ENCODE results near the gene SLFNL1.

Gene SLFNL1

GRCh38 chr1:41019353-41019745 is 2.2 kb downstream of the SLFNL1 start:
- DNase-seq (ENCODE audit: extremely low spot score): no peak
- TF ChIP-seq ZNF384 (IDR thresholded peaks at IDR 0.05): no peak
- TF ChIP-seq NFRKB (IDR thresholded peaks at IDR 0.05): no peak
- no peak for TF ChIP-seq ARNT (IDR thresholded peaks at IDR 0.05)
- TF ChIP-seq PKNOX1 (IDR thresholded peaks at IDR 0.05): no peak
- no peak for TF ChIP-seq FOXM1 (IDR thresholded peaks at IDR 0.05; ENCODE audit: borderline replicate concordance)
- no peak for TF ChIP-seq FOXK2 (IDR thresholded peaks at IDR 0.05)
- TF ChIP-seq SUZ12 (IDR thresholded peaks at IDR 0.05): no peak
- no peak for TF ChIP-seq L3MBTL2 (conservative IDR thresholded peaks at IDR 0.05)
- no peak for TF ChIP-seq SP1 (IDR thresholded peaks at IDR 0.05)
- no peak for TF ChIP-seq CTBP1 (IDR thresholded peaks at IDR 0.05; ENCODE audit: borderline replicate concordance)
- TF ChIP-seq TARDBP (IDR thresholded peaks at IDR 0.05): no peak
- TF ChIP-seq HDGF (IDR thresholded peaks at IDR 0.05; ENCODE audit: borderline replicate concordance): no peak
- TF ChIP-seq LEF1 (IDR thresholded peaks at IDR 0.05; ENCODE audit: borderline replicate concordance): no peak
- TF ChIP-seq FOXA1 (IDR thresholded peaks at IDR 0.05): no peak
- no peak for TF ChIP-seq ELF4 (IDR thresholded peaks at IDR 0.05)
- no peak for TF ChIP-seq BHLHE40 (IDR thresholded peaks at IDR 0.05; ENCODE audit: borderline replicate concordance)
- POLR2A ChIA-PET: interaction anchor here (2.8 kb wide), 1 partner anchor 40 kb away, joined by 10 read pairs; the partner anchor contains the start of gene CTPS1
- CTCF ChIA-PET: no interaction called here

GRCh38 chr1:41018018-41018410 is 3.5 kb downstream of the SLFNL1 start:
- ChIA-PET POLR2A (no interaction called here), CTCF (no interaction called here)
- no peak for DNase-seq (ENCODE audit: extremely low spot score)
- TF ChIP-seq NFRKB (IDR thresholded peaks at IDR 0.05) (no peak), FOXM1 (IDR thresholded peaks at IDR 0.05; ENCODE audit: borderline replicate concordance) (no peak), ZNF384 (IDR thresholded peaks at IDR 0.05) (no peak), ELF4 (IDR thresholded peaks at IDR 0.05) (no peak), ARNT (IDR thresholded peaks at IDR 0.05) (no peak), TARDBP (IDR thresholded peaks at IDR 0.05) (no peak), FOXA1 (IDR thresholded peaks at IDR 0.05) (no peak), SUZ12 (IDR thresholded peaks at IDR 0.05) (no peak), HDGF (IDR thresholded peaks at IDR 0.05; ENCODE audit: borderline replicate concordance) (no peak), FOXK2 (IDR thresholded peaks at IDR 0.05) (no peak), BHLHE40 (IDR thresholded peaks at IDR 0.05; ENCODE audit: borderline replicate concordance) (no peak), SP1 (IDR thresholded peaks at IDR 0.05) (no peak), L3MBTL2 (conservative IDR thresholded peaks at IDR 0.05) (no peak), LEF1 (IDR thresholded peaks at IDR 0.05; ENCODE audit: borderline replicate concordance) (no peak), CTBP1 (IDR thresholded peaks at IDR 0.05; ENCODE audit: borderline replicate concordance) (no peak), PKNOX1 (IDR thresholded peaks at IDR 0.05) (no peak)

- CTCF ChIA-PET: no interaction called here
- DNase-seq (ENCODE audit: extremely low spot score): no peak
- POLR2A ChIA-PET: no interaction called here
- TF ChIP-seq FOXK2 (IDR thresholded peaks at IDR 0.05) (no peak), ARNT (IDR thresholded peaks at IDR 0.05) (no peak), CTBP1 (IDR thresholded peaks at IDR 0.05; ENCODE audit: borderline replicate concordance) (no peak), LEF1 (IDR thresholded peaks at IDR 0.05; ENCODE audit: borderline replicate concordance) (no peak), SUZ12 (IDR thresholded peaks at IDR 0.05) (no peak), SP1 (IDR thresholded peaks at IDR 0.05) (no peak), ELF4 (IDR thresholded peaks at IDR 0.05) (no peak), ZNF384 (IDR thresholded peaks at IDR 0.05) (no peak), FOXA1 (IDR thresholded peaks at IDR 0.05) (no peak)
Observed at GRCh38 chr1:41017141-41018017, 4.1 kb downstream of the SLFNL1 start.

GRCh38 chr1:41015897-41016470 is 5.5 kb downstream of the SLFNL1 start:
- TF ChIP-seq ARNT (IDR thresholded peaks at IDR 0.05) (no peak), NFRKB (IDR thresholded peaks at IDR 0.05) (no peak)
- DNase-seq (ENCODE audit: extremely low spot score): no peak
- POLR2A ChIA-PET: no interaction called here
- CTCF ChIA-PET: no interaction called here

- POLR2A ChIA-PET: no interaction called here
Observed at GRCh38 chr1:41015281-41015896, 6.1 kb downstream of the SLFNL1 start.

More at GRCh38 chr1:41015281-41015896, 6.1 kb downstream of the SLFNL1 start:
- DNase-seq (ENCODE audit: extremely low spot score): no peak
- CTCF ChIA-PET: no interaction called here
- TF ChIP-seq HDGF (IDR thresholded peaks at IDR 0.05; ENCODE audit: borderline replicate concordance) (no peak), BHLHE40 (IDR thresholded peaks at IDR 0.05; ENCODE audit: borderline replicate concordance) (no peak), ARNT (IDR thresholded peaks at IDR 0.05) (no peak), ELF4 (IDR thresholded peaks at IDR 0.05) (no peak), FOXA1 (IDR thresholded peaks at IDR 0.05) (no peak), ZNF384 (IDR thresholded peaks at IDR 0.05) (no peak), FOXK2 (IDR thresholded peaks at IDR 0.05) (no peak), SP1 (IDR thresholded peaks at IDR 0.05) (no peak), FOXM1 (IDR thresholded peaks at IDR 0.05; ENCODE audit: borderline replicate concordance) (no peak), CTBP1 (IDR thresholded peaks at IDR 0.05; ENCODE audit: borderline replicate concordance) (no peak), LEF1 (IDR thresholded peaks at IDR 0.05; ENCODE audit: borderline replicate concordance) (no peak), TARDBP (IDR thresholded peaks at IDR 0.05) (no peak), L3MBTL2 (conservative IDR thresholded peaks at IDR 0.05) (no peak), PKNOX1 (IDR thresholded peaks at IDR 0.05) (no peak), SUZ12 (IDR thresholded peaks at IDR 0.05) (no peak), NFRKB (IDR thresholded peaks at IDR 0.05) (no peak)

Data from HEK293T (cell line).